Kidney glomerular epithelial cell (primary cell): ENCODE data around the gene PTPN9.
"Not testable (repeated sequence)": the region's sequence is repeated elsewhere in the genome, so short reads cannot be mapped to it uniquely, and the experiment has no call there.

Source experiments
- DNase-seq: peaks from one replicate; lab custom pipeline; 2025; lab: John Stamatoyannopoulos, UW

The PTPN9 gene

DNA sequence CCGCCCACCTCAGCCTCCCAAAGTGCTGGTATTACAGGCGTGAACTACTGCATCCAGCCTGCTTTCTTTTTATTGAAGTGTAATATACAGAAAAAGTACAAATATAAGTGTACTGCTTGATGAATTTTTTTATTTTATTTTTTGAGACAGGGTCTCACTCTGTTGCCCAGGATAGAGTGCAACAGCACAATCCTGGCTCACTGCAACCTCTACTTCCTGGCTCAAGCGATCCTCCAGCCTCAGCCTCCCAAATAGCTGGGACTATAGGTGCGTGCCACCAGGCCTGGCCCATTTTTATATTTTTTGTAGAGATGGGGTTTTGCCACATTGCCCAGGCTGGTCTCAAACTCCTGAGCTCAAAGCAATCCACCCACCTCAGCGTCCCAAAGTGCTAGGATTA, 3.8 kb upstream of the PTPN9 start:
- not testable (repeated sequence) for DNase-seq

DNA sequence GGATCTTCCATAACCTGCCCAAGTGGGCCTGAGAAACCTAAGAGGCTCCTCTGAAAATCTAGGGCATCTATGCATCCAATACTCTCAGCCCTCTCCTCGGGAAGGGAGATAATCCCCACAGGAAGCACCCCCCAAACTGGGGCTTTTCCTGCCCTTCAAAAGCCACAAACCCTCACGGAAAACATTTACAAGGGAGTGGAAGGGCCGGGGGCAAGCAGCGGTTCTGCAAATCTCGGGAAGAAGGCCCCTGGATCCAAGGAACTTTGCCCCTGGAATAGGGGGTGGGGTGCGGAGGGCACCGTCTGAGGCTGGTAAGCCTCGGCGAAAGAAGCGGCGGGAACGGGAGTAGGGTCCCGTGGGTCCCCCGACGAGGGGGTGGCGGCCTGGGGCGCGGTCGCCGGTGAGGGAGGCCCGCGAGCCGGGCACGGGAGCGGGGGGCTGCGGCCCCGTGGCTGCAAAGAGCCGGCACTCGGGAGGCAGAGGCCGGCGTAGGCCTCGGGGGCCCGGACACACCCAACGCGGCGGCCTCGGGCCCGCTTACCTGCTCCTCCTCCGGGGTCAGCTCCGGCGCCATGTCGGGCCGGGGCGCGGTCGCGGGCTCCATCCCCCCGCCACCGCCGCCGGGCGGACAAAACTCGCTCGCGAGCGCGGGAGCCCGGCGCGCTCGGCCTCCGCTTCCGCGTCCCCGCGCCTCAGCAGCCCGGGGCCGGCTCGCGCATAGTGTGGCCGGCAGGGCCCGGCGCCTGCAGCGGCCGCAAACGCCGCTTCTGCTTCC, 755 bp downstream of the PTPN9 start:
- no peak for DNase-seq

DNA sequence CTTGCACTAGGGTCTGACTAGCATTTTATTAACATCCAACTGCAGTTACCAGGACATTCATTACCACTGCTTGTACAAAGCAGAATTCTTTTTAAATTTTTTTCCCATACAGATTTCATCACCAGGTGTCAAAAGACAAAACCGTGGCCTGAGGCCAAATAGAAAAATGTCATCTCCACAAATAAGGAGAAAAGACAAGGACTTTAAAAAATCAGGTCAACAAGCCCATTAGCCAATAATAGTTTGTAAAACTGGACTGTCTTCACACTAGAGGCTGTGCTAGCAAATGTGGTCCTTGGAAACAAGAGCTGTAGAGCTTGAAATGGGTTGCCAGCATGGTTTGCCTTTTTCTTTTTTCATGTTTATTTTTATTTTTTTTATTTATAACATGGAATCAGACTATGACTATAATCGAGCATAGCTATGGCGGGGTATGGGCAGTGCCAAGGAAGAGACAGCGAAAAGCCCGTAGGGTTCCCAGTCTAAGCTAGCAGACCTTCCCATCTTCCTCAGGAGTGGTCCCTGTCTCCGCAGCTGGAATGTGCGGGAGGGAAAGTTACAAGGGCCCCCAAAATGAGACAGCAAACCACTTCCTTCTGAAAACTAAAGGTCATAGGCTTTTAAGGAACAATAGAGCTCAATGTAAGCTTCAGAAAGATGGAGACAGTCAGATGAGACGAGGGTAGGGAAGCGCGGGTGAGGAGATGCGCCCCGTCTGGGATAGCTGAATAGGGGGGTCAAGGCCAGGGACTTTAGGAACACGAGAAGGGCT, 1.5 kb downstream of the PTPN9 start:
- DNase-seq, result peak; percentile 6

DNA sequence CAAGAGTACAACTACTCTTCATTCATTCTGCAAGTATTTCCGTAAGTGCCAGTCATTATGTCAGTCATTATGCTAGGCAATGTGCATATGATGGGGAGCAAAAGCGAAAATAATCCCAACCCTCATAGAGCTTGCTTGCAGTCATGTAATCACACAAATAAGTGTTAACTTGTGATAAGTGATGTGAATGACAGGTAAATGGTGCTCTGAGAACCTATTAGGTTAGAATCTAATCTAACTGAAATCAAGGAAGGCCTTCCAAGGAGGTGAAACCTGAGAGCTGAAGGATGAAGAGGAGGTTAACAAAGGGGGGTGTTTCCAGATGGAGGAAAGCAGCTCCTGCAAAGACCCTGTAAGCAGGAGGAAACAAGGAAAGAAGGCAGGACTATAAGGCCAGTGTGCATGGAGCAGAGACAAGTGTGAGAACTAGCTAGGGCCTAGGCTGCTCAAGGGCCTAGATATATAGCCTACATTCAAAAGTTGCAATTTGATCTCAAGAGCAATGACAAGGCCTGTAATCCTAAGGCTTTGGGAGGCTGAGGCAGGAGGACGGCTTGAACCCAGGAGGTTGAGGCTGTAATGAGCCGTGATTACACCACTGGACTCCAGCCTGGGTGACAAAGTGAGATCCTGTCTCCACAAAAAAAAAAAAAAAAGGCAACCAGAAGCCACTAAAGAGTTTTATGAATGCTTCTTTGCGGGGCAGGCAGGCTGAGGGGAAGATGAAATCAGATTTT, 5.3 kb downstream of the PTPN9 start:
- DNase-seq, result no peak

DNA sequence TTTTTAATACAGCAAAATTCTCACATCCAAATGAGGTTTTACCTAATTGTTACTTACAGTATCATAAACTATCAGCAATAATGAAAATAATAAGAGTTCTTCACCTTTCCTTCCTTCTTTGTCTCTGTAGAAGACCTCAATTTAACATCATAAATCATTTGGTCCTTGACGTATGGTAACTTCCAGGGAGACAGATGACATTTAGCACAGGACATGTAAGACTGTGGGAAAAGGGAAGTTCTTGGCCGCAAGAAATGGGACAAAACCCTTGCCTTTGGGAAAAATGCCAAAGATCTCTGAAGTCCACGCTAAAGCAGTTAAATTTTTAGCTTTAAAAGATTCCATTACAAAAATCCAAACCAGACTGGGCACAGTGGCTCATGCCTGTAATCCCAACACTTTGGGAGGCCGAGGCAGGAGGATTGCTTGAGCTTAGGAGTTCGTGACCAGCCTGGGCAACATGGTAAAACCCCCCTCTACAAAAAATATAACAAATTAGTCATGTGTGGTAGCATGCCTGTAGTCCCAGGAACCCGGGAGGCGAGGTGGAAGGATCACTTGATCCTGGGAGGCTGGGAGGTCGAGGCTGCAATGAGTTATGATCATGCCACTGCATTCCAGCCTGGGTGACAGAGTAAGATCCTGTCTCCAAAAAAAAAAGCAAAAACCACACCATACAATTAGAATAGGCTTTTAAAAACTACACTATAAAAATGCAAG, 8.8 kb downstream of the PTPN9 start:
- no peak for DNase-seq

DNA sequence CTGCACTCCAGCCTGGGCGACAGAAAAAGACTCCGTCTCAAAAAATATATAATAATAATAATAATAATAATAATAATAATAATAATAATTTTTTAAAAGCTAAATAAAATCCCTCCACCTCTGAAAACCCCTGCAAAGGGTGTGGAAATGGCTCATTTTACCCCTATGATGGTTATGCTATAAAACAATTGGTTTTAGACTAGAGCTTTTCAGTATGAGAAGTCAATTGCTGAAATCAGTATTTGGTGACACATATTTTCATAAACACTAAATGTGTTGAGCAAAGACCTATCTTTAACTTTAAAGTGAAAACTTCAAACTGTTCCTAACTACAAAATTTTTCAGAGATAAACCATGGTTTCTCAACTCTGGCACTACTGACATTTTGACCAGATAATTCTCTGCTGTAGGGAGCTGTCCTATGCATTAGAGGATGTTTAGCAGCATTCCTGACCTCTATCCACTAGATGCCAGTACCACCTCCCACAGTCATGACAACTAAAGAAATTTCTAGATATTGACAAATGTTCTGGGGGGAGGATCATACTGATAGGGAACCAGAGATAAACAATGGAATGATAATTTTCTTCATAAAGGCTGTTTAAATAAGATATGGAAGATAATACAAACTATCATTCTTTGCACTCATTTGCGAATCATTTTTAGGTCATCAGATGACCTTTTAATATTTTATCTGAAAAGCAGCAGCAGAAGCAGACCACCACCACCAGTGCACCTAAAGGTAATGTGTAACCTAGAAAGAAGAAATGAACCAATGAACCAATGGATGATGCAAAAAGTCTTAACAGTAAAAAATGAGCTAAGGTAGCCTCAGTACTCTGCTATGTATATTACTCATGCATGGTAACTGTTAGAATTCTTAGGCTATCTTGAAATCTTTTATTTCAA, 13.8 kb downstream of the PTPN9 start:
- peak; percentile 49 for DNase-seq

DNA sequence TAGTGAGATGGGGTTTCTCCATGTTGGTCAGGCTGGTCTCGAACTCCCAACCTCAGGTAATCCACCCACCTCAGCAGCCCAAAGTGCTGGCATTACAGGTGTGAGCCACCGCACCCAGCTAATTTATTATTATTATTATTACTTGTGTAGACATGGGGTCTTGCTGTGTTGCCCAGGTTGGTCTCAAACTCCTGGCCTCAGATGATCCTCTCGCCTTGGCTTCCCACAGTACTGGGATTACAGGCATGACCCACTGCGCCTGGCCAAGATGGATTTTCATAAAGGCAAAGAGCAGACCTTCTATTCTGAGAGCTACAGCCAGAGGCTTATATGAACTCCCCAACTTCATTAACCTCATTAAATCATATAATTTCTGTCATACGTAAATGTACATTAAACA, 17.2 kb downstream of the PTPN9 start:
- no peak for DNase-seq

DNA sequence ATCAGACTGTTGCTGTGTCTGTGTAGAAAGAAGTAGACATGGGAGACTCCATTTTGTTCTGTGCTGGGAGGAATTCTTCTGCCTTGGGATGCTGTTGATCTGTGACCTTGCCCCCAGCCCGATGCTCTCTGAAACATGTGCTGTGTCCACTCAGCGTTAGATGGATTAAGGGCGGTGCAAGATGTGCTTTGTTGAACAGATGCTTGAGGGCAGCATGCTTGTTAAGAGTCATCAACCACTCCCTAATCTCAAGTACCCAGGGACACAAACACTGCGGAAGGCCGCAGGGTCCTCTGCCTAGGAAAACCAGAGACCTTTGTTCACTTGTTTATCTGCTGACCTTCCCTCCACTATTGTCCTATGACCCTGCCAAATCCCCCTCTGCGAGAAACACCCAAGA, 19.8 kb downstream of the PTPN9 start:
- DNase-seq, result not testable (repeated sequence)

DNA sequence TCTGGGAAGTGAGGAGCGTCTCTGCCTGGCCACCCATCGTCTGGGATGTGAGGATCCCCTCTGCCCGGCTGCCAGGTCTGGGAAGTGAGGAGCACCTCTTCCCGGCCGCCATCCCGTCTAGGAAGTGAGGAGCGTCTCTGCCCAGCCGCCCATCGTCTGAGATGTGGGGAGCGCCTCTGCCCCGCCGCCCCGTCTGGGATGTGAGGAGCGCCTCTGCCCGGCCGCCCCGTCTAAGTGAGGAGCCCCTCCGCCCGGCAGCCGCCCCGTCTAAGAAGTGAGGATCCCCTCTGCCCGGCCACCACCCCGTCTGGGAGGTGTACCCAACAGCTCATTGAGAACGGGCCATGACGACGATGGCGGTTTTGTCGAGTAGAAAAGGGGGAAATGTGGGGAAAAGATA, 20.2 kb downstream of the PTPN9 start:
- DNase-seq, result not testable (repeated sequence)

DNA sequence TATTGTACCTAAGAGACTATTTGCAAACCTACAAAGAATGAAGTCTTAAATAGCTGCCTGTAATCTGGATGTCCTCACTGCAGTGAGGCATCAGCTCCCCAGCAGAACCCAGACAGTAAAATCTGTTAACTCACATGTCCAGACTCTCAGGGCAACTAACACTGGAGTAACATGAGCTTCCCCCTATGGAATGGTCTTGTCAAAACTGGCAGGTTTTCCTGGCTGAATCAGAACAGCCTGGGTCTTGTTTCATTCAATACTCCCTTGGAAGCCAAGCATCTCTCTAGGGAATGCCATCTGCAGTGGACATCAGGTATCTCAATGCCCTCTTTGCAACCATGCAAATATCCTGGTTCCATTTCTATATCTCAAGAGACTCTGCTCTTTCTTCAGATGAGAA, 24.4 kb downstream of the PTPN9 start:
- no peak for DNase-seq

DNA sequence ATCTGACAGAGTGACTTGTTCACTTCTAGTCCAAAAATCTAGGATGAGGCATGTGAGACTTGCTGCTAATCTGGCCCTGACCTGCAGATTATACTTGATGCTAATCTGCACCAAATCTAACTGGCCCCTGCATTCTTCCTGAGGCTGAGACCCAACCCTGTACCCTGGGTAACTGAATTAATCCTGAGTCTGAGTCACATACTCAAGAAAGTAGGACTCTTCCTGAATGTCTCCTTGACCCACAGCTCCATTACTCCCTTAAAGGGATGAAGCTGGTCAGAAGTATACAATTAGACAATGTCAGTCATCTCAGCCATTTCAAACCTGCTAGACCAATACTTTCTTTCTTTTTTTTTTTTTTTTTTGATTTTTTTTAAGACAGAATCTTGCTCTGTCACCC, 25.5 kb downstream of the PTPN9 start:
- DNase-seq, result no peak

DNA sequence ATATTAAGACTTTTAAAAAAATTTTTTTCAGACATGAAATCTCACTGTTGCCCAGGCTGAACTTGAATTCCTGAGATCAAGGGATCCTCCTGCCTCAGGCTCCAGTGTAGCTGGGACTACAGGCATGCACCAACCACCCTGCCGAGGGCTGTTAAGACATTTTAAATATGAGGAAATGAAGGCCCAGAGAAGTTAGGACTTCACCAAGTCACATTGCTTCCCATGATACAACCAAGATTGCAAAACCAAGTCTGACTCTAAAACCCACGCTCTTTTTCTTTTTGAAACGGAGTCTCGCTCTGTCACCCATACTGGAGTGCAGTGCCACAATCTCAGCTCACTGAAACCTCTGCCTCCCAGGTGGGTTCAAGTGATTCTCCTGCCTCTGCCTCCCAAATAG, 28.0 kb downstream of the PTPN9 start:
- no peak for DNase-seq

DNA sequence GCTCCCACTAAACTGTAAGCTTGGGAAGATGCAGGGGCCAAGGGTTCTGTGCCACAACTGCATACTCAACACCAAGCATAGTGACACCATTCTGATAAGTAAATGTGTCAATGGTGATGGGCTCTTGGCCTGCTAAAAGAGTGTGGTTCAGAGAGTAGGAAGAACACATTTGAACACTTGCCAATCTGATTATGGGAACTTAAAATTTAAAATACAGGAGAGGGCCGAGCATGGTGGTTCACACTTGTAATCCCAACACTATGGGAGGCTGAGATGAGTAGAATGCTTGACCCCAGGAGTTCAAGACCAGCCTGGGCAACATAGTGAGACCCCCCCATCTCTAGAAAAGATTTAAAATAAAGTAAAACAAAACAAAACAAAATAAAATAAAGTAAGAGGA, 34.1 kb downstream of the PTPN9 start:
- no peak for DNase-seq

DNA sequence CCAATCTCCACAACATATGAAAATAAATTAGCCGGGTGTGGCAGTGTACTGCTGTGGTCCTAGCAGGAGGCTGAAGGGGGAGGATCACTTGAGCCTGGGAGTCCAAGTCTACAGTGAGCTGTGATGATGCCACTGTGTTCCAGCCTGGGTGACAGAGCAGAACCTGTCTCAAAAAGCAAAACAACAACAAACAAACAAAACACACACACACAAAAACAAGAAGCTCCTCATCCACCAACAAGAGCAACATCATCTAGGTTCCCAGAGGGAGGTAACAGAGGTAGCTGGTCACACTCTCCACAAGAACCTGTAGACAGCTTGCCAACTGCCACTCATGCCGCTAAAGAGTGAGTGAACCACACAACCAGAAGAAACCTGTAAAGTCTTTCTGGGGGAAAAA, 34.8 kb downstream of the PTPN9 start:
- DNase-seq, result no peak

DNA sequence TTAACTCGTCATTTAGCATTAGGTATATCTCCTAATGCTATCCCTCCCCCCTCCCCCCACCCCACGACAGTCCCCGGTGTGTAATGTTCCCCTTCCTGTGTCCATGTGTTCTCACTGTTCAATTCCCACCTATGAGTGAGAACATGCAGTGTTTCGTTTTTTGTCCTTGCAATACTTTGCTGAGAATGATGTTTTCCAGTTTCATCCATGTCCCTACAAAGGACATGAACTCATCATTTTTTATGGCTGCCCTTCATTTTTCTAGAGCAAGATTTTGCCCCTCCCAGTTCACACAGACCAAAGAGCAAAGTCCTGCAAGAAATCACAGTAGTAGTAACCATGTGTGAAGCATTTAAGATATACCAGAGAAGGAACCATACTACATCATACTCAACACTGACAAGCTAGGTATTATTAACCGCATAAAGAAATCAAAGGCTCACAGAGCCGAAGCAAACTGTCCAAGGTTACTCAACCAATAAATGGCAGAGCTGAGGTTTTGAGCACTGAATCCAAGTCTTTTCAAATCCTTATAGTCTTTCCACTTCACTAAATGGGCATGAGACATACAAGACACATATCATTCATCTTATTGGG, 36.1 kb downstream of the PTPN9 start:
- peak; percentile 33 for DNase-seq

DNA sequence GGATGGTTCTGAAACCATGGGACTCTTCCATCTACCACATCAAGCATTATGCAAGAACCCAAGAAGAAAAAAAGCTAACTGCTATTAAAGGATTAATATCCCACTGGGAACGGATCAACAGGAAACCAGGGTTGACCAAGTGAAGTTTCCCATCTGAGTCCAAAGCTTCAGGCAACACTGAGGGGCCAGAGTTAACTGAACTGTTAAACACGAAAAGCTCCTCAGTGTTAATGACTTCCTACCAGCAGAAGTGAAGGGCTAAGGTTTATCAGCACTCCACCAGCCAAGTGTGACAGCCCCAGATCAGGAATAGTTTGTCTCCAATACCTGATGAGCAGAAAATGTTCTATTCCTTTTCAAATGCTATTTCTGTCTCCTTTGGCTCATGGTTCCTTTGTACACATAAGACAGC, 36.7 kb downstream of the PTPN9 start:
- DNase-seq, result peak; percentile 33

DNA sequence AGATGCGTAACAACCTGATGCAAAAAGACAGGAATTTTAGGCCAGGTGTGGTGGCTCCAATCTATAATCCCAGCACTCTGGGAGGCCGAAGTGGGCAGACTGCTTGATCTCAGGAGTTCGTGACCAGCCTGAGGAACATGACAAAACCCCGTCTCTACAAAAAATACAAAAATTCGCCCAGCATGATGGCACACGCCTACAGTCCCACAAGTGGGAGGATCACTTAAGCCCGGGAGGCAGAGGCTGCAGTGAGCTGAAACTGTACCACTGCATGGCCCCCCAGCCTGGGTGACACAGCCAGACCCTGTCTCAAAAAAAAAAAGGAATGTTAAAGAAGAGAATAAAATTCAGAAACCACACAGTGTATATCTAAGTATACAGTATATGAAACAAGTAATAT, 40.7 kb downstream of the PTPN9 start:
- no peak for DNase-seq

DNA sequence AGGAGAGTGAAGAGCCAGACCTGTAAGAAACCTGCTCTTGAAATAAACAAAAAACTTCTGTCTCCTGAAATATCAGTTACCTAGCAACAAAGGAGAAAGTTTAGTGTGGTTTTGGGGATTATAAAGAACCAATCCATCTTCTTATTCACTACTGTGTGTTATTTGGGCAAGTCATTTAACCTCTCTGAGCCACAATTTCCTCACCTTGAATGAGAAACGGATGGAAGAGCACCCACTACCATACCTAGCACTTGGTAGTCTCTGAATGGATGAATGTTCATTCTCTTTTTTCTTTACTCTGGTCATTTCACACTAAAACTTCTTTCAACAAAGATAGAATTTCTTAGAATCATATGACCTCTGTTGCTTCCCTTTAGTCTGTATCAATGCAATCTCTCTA, 45.2 kb downstream of the PTPN9 start:
- DNase-seq, result no peak

DNA sequence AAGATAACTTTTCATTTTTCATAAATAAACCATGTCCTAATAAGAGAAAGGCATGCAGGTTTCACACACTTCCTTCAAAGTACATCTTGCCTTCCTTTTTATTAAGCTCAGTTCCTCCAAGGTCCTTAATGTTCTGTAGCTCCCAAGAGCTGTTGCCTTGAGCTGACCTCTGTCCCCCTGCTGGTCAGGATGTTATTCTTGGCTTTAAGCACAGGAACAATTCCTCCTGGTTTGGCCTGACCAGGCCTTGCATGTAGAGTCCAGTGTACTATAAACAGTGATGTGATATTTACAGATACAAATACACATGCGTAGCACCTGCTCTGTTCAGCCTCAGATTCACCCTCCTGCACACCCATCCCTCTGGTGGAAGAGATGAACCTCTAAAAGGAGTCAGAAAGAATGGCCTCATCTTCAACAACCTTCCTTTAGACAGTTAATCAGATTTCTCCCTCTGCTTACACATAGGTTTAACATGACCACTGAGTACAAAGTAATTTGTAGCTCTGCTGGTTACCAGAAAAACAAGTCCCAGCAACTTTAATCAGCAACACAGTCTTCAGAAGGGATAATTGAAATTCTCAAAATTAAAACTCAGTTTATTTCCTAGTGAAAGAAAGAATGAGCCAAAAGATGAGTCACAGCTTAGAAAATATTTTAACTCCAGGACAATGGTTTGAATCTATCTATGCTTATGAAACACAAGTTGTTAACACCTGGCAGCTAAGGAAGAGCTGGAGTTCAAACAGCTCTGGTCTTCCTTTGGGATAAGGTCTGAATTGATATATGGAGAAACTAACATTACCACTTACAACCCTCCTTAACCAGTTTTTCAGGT, 46.5 kb downstream of the PTPN9 start:
- DNase-seq, result peak; percentile 41

DNA sequence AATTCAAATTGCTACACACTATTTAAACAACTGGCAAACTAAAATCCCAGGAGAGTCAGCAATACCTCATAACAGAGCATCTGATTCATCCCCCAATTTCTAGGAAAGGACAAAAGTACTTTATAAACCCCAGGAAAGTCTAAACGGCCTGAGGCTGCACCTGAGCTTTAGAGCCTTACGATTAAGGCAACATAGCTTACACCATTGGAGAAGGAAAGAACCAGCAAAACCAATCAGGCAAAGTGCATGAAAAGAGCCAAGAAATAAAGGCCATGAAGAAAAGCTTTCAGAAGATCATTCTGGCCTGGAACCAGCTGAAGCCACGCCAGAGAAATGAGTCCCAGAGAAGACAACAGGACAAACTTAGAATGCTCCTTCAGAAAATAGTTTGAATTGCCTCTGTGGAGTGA, 48.1 kb downstream of the PTPN9 start:
- DNase-seq, result no peak
